GM19193 (cell line): ENCODE measurements around the gene ZNF264.

ENCODE experiments used
- POLR2A ChIP-seq: IDR thresholded peaks from 4 replicates; pipeline ENCODE4 v1.6.1; 2011; ENCODE audit not compliant: insufficient read depth, insufficient read length; ENCODE audit errors: extremely low read depth

ZNF264 gene

DNA sequence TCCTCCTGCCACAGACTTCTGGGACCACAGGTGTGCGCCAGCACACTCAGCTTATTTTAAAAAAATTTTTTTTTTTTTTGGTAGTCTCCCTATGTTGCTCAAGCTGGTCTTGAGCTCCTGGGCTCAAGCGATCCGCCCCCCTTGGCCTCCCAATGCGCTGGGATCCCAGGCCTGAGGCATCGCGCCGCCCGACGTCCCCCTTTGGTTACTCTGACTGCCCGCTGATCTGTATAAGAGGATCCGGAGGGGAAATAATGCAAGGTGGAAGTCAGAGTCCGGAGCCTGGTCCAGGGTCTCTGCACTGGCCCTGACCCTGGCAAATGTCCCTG, 48.6 kb downstream of the ZNF264 start:
- TF ChIP-seq POLR2A: no peak

DNA sequence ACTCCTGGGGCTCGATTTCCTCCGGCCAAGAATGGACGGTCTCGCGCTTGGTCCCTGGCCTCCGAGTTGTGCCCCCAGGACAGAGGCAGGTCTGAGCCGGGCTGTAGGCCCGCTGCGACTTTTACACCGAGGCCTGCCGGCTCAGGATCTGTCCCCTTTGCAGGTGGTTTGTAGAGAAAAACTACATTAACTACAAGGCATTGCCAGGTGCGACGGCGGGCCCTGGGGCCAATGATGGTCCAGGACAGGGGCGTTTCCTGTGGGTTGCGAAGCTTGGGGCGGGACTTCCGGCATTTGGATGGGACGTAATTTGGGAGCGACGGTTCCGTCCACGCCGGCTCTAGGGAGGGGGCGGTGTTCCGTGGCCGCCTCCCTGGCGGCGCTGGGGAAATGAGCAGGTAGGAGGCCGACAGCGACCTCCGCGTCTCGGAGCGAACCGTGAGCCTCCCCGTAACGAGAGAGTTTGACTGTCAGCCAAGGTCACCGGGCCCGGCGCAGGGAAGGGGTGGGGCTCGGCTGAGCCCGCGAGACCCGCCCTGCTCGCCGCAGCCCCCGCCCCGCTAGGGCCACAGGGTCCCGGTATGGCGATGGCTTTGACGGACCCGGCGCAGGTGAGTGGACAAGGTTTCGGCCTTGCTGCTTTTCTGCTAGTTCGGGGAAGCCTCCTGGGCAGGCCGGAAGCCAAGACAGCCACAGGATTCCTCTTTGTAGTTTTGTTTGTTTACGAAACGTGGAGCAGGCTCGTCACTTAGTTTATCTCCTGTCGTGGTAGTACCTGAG, 49.2 kb downstream of the ZNF264 start, which contains the start of gene ZNF805:
Gene ZNF805, plus strand, starts transcription at position 322 of the 780 bp plus-strand sequence. Its CDS starts 260 bp downstream, at position 582.
- peak; percentile 80 for TF ChIP-seq POLR2A

DNA sequence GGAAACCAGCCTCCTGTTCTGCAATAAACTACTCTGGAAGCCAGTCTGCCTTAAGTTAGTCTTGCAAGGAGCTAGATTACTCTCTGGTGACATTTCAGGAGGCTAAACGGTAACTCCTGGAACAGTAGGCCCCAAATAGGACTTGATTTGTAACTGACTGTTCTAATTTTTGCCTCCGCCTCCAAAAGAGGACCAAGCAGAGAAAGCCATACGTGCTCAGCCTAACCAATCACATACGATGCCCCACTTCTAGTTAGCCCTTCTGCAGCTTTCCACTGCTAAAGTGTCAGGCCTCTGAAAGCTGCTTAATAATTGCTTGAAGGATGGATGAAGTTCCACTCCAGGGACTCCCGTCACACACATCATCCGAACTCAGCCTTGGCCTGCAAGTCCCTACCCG, 49.9 kb downstream of the ZNF264 start:
- TF ChIP-seq POLR2A: no peak

DNA sequence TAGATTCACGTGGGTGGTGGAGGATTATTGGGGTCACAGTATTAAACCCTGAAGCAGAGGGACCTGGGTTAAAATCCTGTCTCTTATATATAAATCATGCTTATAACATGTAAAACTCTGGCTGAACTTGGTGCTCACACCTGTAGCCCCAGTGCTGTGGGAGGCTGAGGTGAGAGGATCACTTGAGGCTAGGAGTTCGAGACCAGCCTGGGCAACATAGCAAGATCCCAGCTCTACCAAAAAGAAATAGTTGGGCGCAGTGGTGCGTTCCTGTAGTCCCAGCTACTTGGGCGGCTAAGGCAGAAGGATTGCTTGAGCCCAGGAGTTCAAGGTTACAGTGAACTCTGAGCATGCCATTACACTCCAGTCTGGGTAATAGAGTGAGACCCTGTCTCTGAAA, 51.5 kb downstream of the ZNF264 start:
- TF ChIP-seq POLR2A: no peak

DNA sequence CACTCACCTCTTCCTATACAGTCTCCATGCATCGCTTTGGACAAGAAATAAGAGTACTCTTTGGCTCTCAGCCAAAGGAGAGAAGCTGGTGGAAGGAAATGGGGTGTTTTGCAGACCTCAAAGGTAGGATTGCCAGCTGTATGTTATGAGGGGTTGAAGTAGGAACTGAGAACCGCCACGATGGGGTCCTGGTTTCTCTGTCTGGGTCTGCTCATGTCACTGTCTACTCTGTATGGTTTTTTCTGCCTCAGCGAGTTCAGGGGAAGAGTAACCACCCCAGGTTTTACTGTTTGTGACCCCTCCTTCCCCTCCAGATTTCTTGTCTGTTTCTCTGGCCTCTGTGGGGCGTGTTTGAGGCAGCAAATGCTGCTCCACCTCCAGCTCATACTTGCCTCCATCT, 53.2 kb downstream of the ZNF264 start:
- TF ChIP-seq POLR2A: no peak

DNA sequence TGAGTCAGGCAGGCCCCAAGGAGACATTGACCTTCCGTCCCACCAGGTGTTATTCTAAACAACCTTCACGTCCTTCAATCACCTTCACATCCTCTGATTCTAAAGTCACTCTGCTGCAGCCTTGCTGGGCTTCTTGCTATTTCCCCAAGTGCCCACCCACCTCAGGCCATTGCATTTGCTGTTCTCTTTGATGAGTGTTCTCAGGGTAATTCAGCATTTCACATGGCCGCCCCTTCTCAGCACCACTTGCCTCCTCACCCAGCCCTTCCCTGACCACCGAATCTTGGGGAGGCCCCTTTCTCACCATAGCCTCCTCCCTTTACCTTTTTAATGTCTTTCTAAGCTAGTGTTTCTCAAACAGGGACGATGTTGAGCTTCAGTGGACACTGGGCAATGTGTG, 53.8 kb downstream of the ZNF264 start:
- no peak for TF ChIP-seq POLR2A

DNA sequence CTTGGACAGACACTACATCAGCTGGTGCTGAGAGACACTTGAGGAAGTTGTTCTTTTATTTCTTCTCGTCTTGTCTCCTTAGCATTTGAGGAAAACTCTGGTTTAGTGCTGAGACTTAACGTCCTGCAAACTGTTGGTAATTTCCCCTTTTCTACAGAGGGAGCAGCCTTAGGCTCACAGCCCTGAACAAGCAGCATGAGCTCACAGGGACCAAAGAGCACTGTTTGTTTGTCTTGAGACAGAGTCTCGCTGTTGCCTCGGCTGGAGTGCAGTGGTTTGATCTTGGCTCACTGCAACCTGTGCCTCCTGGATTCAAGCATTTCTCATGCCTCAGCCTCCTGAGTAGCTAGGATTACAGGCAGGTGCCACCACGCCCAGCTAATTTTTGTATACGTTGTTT, 54.7 kb downstream of the ZNF264 start:
- TF ChIP-seq POLR2A: no peak

DNA sequence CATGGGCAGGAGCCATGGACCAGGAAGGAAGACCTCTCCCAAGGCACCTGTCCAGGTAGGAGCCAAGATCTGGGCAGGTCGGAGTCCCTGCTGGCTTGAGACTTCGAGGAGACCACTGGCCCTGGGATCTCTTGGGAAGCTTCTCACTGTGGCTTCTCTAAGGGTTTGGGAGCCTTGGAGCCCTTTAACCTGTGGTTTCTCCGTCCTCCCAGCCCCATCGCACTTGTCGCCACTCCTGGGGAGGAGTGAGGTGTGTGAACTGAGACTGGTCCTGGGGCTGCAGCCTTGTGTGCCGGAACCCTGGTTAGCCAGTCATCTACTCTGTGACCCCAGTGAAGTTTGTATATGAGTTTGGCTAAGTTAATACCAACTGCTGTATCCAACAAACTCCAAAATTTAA, 57.3 kb downstream of the ZNF264 start:
- TF ChIP-seq POLR2A: no peak

DNA sequence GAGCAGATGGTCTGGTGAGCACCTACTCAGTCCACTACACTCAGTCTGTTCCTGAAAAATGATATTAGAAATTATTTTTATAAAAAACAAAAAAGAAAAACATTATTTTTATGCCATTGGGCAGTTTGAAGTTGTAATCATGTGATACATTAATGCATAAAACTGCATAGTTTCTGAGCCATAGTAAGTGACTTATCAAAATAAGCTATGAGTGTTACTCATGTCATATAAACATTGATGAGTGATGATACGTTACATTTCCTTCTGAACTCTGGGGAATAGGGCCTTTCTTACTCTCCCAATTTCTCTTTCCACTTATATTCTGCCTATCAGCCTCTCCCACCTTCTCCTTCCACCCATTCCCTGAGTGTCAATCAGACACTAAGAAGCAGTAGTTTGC, 58.0 kb downstream of the ZNF264 start:
- TF ChIP-seq POLR2A: no peak

DNA sequence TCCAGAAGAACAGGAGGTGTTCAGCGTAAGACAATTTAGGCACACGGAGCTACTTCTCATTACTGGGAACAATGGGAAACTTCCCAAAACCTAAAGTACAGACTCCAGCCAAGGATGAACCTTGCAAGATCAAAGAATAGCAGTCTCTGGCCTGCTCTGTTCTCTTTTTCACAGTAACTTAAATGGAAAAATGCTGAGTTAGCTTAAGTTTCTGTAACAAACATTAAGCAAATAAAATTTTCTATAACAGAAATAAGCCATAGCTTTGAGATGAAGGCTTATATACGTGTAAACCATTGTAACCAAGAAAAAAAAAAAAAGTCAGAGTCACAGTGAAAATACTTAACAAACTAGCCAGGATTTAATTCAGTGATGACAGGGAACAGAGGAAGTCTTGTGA, 70.7 kb downstream of the ZNF264 start:
- no peak for TF ChIP-seq POLR2A

DNA sequence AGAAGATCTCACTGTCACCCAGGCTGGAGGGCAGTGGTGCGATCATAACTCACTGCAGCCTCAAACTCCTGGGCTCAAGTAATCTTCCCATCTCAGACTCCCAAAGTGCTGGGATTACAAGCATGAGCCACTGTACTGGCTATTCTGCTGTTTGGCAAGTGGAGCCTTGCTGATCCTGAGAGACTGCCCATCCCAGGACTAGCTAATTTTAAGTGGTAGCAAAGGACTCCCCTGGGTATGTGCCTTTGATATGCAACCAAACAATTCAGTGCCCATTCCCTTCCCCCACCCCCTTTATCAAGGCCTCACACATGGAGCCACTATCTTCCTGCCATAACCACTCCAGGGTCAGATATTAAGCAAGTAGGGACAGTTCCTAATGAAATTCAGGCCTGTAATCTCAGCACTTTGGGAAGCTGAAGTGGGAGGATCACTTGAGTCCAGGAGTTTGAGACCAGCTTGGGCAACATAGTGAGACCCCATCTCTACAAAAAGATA, 72.0 kb downstream of the ZNF264 start:
- no peak for TF ChIP-seq POLR2A

DNA sequence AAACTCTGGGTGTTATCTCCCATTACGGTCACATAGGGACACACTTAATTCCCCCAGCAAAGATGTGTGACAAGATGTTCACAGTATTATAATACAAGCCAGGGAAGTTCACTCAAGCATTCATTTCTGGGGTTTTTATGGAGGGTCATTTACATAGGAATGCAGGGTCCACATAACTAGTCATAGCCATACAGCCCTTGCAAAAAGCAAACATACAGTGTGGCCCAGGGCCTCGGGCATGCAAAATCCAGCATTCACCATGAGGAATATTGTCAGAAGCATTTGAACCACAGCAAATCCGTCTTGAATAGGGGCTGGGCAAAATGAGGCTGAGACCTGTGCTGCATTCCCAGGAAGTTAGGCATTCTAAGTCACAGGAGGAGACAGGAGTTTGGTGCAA, 76.0 kb downstream of the ZNF264 start:
- TF ChIP-seq POLR2A: no peak

DNA sequence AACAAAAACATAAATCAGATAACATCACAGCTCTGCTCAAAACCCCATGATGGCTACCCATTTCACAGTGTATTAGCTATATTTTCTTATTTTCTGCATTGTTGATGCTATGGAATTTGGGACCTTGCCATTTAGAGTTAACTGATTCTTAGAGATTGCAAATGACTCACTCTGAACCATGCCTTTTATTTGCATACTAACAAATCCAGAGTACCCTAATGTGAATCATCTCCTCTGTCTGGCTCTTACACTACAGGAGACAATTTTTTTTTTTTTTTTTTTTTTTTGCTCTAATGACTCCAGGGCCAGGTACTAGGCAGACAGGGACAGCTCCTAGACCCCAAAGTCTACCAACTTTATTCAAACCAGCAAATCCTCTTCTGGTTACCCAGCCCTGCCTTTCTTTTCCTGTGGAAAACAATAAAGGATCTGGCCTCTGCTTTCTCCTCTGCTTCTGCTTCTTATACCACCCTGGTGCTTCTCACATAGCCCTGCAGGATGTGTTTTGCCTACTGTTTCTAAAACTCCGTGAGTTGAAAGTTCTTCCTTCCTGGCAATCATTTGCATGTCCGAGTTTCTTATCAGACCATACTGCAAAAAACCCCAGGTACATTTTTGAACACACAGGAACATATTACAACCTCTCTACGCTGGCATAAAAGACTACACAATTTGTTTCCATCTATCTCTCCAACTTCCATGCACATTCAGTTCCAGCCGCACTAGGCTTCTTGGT, 78.4 kb downstream of the ZNF264 start:
- TF ChIP-seq POLR2A: no peak

DNA sequence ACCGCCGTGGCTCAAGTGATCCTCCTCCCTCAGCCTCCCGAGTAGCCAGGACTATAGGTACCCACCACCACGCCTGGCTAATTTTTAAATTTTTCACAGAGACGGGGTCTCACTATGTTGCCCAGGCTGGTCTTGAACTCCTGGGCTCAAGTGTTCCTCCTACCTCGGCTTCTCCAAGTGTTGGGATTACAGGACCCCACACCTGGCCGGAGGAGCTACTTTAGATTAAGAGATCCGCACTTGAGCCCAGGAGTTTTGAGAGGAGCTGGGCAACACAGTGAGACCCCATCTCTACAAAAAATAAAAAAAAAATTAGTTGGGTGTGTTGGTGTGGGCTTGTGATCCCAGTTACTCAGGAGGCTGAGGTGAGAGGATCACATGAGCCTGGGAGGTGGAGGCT, 80.0 kb downstream of the ZNF264 start:
- TF ChIP-seq POLR2A: no peak
